Large intestine (tissue), 3 donors: ENCODE results near the gene C6orf62. TPM values are rescaled to one million over a fixed set of nuclear protein-coding genes. Genes with fewer than 3 reads are reported as not detected.
"Not testable (repeated sequence)": the region's sequence is repeated elsewhere in the genome, so short reads cannot be mapped to it uniquely, and the experiment has no call there.

Source experiments
- DNase-seq, 2 donors: peaks; one replicate each; pipeline versions ENCODE4 v3.0.0 to v3.0.0-alpha.2; 2013
- H3K27ac ChIP-seq: one replicate; pipeline ENCODE4 v1.5.1; 2013; ENCODE audit warnings: low read length
- H3K27me3 ChIP-seq: 2 replicates; pipeline ENCODE4 v1.6.1; 2013; ENCODE audit warnings: low read length; ENCODE audit not compliant: control insufficient read depth, insufficient read depth
- H3K36me3 ChIP-seq: 2 replicates; pipeline ENCODE4 v1.6.1; 2013; ENCODE audit warnings: low read length; ENCODE audit not compliant: control insufficient read depth, insufficient read depth
- H3K4me1 ChIP-seq: one replicate; pipeline ENCODE4 v1.6.1; 2013; ENCODE audit warnings: low read length; ENCODE audit not compliant: control insufficient read depth, insufficient read depth
- H3K4me3 ChIP-seq: one replicate; pipeline ENCODE4 v1.5.1; 2013; ENCODE audit warnings: low read length
- H3K9me3 ChIP-seq: one replicate; pipeline ENCODE4 v1.6.1; 2013; ENCODE audit warnings: mild to moderate bottlenecking, low read depth, low read length, moderate library complexity; ENCODE audit not compliant: control insufficient read depth
- WGBS: methylation state at CpG from one replicate; pipeline ENCODE4 v1.1.5; 2013; ENCODE audit warnings: low lambda C conversion rate; ENCODE audit not compliant: insufficient coverage; 5-methylcytosine and 5-hydroxymethylcytosine counted together
- polyA plus RNA-seq: library from polyadenylated mRNA; unstranded; fragments of 120-200 nt; gene quantifications from one replicate; pipeline ENCODE4 v1.2.1, GENCODE V29; 2013

C6orf62 gene
- polyA plus RNA-seq, 1 donor: 84.4 TPM

DNA sequence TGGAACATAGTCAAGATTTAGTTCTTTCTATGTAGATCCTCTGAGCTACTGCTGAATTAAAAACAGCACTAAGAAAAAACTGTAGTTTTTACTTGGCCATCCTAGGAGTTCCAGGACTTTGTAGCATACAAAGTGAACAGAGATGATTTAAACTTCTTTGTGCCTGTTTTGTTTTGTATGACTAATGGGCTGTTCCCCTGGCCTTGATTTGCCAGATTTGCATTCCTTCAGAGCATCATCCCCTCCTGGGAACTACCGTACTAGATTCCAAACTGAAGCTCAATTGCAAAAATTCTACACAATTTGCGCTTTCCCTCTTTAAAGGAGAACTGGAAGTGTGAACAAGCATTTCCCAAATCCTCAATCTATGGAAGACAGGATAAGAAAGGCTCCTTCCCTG is 29.0 kb downstream of the C6orf62 start:
- H3K27ac ChIP-seq: no peak overlapping the region
- WGBS: 80% methylated on average over 1 of the region's 2 CpGs
- H3K4me3 ChIP-seq: no peak overlapping the region

DNA sequence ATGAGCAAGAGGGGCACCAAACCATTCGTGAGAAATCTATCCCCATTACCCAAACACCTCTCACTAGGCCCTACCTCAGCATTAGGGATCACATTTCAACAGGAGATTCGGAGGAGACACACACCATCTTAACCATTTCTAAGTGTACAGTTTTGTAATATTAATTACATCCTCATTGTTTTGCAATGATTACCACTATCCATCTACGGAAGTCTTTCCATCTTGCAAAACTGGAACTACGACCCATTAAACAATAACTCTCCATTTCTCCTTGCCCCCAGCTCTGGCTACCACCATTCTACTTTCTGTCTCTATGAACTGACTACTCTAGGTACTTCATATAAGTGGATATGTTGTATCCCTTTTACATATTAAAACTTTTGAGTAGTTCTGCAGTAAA is 32.0 kb downstream of the C6orf62 start:
- 88% methylated on average over 1 of the region's 4 CpGs for WGBS
- DNase-seq: no peak
- H3K9me3 ChIP-seq: no peaks in the 10 kb centered on the region
- no peaks in the 10 kb centered on the region for H3K36me3 ChIP-seq
- no peak overlapping the region for H3K4me3 ChIP-seq
- no peaks in the 10 kb centered on the region for H3K27me3 ChIP-seq
- H3K27ac ChIP-seq: no peak overlapping the region
- H3K4me1 ChIP-seq: peaks cover 6% of the 10 kb centered on the region

More for the DNA sequence above, 29.0 kb downstream of the C6orf62 start:
- Histone ChIP-seq H3K27me3 (no peaks in the 10 kb centered on the region), H3K9me3 (no peaks in the 10 kb centered on the region), H3K4me1 (no peaks in the 10 kb centered on the region), H3K36me3 (no peaks in the 10 kb centered on the region)
- DNase-seq: no peak

- Histone ChIP-seq H3K9me3 (peaks cover 2% of the 10 kb centered on the region), H3K4me1 (peaks cover 6% of the 10 kb centered on the region), H3K27me3 (no peaks in the 10 kb centered on the region), H3K36me3 (no peaks in the 10 kb centered on the region), H3K4me3 (no peak overlapping the region), H3K27ac (no peak overlapping the region)
- no peak for DNase-seq
- WGBS: 92% methylated on average over 1 of the region's 1 CpG
These were observed 32.5 kb downstream of the C6orf62 start for GRCh38 chr6:24686408-24686807.

- peaks cover 3% of the 10 kb centered on the region for H3K9me3 ChIP-seq
- H3K36me3 ChIP-seq: no peaks in the 10 kb centered on the region
- WGBS: no CpG with 5 or more reads among the region's 12 CpGs
- H3K4me3 ChIP-seq: no peak overlapping the region
- H3K4me1 ChIP-seq: peaks cover 6% of the 10 kb centered on the region
- DNase-seq: no peak
- H3K27me3 ChIP-seq: no peaks in the 10 kb centered on the region
- peak overlapping the region; percentile 19 for H3K27ac ChIP-seq
These were observed 35.4 kb downstream of the C6orf62 start for GRCh38 chr6:24683297-24684296.

GRCh38 chr6:24680582-24680981 is 38.4 kb downstream of the C6orf62 start:
- Histone ChIP-seq H3K27ac (no peak overlapping the region), H3K4me1 (peaks cover 6% of the 10 kb centered on the region), H3K4me3 (no peak overlapping the region), H3K9me3 (peaks cover 3% of the 10 kb centered on the region), H3K27me3 (no peaks in the 10 kb centered on the region), H3K36me3 (no peaks in the 10 kb centered on the region)
- WGBS: no CpG with 5 or more reads among the region's 7 CpGs
- DNase-seq: no peak

- Histone ChIP-seq H3K9me3 (peaks cover 10% of the 10 kb centered on the region), H3K27ac (peak overlapping the region; percentile 20)
- not testable (repeated sequence) for H3K4me3 ChIP-seq, H3K36me3 ChIP-seq, DNase-seq, H3K27me3 ChIP-seq, H3K4me1 ChIP-seq
- WGBS: 93% methylated on average over 2 of the region's 11 CpGs
These were observed 40.1 kb downstream of the C6orf62 start for GRCh38 chr6:24678792-24679352.

DNA sequence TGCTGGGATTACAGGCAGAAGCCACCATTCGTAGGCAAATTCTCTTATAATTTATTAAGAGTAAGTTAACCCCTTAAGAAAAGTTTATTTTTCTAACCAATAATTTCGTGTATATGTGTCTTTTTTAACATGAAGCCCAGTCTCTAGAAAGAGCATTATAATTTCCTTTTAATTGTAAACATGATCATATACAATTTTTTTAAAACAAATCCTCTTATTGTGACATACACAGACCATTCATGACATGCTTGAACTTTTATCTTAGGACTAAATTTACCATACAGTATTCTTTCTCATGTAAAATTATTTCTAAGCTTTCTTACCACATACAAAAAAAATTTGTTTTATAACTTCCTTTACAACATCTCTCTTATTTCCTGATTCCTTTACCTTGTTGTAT is 45.3 kb downstream of the C6orf62 start:
- no peaks in the 10 kb centered on the region for H3K27me3 ChIP-seq
- WGBS: 83% methylated on average over 1 of the region's 2 CpGs
- H3K4me1 ChIP-seq: no peaks in the 10 kb centered on the region
- H3K4me3 ChIP-seq: no peak overlapping the region
- no peak for DNase-seq
- H3K27ac ChIP-seq: no peak overlapping the region
- peaks cover 13% of the 10 kb centered on the region for H3K9me3 ChIP-seq
- no peaks in the 10 kb centered on the region for H3K36me3 ChIP-seq

DNA sequence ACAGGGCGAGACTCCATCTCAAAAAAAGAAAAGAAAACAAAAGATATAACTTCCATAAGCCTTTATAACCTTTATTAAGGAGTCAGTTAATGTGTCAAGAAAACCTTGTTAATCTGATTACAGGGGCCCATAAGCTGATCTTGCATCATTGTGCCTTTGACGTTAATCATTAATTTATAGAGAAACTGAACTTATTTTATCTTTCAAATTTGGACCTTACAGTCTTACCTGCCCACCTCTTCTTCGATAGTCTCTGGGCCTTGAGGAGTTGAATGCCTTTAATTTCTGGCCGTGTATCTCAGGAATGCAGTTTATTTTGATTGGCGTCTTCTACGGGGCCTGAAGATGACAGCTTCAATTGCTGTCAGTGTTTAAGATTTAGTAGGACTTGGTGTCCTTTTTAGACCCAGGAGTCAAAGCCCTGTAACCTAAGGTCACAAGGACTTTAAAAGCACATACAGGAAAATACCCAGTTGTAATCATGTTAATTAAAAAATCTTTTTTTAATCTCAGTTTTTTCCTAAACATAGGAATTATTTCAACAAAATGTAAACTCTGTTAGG is 46.3 kb downstream of the C6orf62 start:
- Histone ChIP-seq H3K36me3 (no peaks in the 10 kb centered on the region), H3K27me3 (no peaks in the 10 kb centered on the region), H3K4me3 (no peak overlapping the region), H3K4me1 (peaks cover 9% of the 10 kb centered on the region), H3K27ac (peak overlapping the region; percentile 10), H3K9me3 (peaks cover 13% of the 10 kb centered on the region)
- DNase-seq: peak in 1 of 2 donors; percentile 72
- WGBS: 71% methylated on average over 1 of the region's 6 CpGs

DNA sequence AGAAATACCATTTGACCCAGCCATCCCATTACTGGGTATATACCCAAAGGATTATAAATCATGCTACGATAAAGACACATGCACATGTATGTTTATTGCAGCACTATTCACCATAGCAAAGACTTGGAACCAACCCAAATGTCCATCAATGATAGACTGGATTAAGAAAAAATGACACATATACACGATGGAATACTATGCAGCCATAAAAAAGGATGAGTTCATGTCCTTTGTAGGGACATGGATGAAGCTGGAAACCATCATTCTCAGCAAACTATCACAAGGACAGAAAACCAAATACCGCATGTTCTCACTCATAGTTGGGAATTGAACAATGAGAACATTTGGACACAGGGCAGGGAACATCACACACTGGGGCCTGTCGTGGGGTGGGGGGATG is 47.9 kb downstream of the C6orf62 start:
- H3K27ac ChIP-seq, H3K4me1 ChIP-seq, H3K36me3 ChIP-seq, H3K27me3 ChIP-seq, H3K4me3 ChIP-seq, DNase-seq: not testable (repeated sequence)
- peaks cover 13% of the 10 kb centered on the region for H3K9me3 ChIP-seq
- no CpG with 5 or more reads among the region's 4 CpGs for WGBS

DNA sequence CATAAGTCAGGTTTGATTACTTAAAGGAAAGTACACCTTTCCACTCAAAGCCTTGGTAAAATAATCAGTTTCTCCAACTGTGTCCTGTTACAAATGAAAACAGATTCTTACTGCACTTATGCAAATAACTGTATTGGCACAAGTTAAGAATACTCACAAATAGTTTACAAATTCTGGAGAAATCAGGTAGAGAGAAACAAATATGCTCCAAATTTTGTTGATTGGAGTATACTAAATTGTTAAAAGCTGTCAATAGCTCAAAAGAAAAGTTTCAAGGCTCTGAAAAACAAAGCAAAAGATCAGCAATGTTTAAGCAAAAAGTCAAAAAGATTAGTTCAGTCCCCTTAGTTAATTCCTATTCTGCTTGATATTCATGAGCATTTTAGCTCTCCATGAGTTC is 48.5 kb downstream of the C6orf62 start:
- not testable (repeated sequence) for H3K36me3 ChIP-seq, H3K27ac ChIP-seq, H3K27me3 ChIP-seq, DNase-seq, H3K4me3 ChIP-seq, H3K4me1 ChIP-seq
- H3K9me3 ChIP-seq: peaks cover 13% of the 10 kb centered on the region
